ENCODE results near the gene NMNAT2.
"Not testable (repeated sequence)": the region's sequence is repeated elsewhere in the genome, so short reads cannot be mapped to it uniquely, and the experiment has no call there.

The NMNAT2 gene

GRCh38 chr1:183285746-183286145, 132.4 kb downstream of the NMNAT2 start:
- DNase-seq (ENCODE audit: low spot score): no peak

- DNase-seq (ENCODE audit: low spot score): no peak
These were observed 132.9 kb downstream of the NMNAT2 start for GRCh38 chr1:183285256-183285655.

DNA sequence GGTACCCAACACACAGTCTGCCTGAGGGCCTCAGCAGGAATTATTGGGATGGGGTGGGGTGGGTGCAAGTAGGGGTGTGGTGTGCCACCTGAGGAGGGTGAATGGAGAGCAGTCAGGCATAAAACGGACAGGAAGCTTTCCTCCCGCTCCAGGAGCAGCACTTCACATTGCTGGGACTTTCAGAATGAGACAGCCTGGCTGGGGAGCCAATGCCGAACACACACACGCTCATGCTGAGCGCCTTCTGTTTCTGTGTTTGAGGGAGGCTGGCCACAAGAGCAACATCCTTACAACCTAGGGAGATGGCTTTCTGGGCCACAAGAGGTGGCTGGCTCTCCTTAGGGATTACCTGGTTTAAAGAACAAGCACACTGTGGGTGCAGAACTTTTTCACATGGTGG, 134.1 kb downstream of the NMNAT2 start:
- no peak for DNase-seq (ENCODE audit: low spot score)

- no peak for DNase-seq (ENCODE audit: low spot score)
These were observed 134.9 kb downstream of the NMNAT2 start for GRCh38 chr1:183283286-183283685.

DNA sequence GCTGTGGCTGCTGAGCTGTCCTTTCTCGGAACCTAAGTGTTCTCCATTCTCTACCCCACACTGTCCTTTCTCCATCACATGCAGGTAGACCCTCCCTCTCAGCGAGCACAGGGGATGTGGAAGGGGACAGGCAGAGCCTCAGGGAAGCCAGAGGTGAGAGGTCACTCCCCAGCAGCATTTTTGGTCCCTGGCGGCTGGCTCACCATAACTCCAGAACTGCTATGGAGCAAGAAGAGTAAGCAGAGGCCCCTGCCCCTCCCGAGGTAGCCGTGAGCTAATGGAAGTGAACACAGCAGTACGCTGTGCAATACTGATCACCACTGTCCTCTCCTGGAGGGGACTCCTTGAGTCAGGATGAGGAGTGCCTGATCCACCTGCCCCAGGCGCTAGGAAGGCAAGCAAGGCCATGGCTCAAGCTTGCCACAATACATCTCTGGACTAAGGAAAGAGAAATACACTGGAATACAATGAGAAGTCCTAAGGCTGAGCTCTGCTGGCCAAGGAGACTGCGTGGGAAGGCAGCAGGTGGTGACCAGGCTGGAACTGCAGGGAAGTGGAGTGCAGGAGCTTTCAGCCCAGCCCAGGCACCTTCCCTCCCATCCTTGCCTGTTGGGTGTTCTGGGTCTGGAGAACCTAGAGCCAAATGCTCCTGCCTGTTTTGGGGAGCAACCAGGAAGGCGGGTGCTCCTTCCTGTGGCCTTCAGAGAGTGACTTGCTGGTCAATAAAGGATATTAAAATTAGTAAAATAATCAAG, 135.9 kb downstream of the NMNAT2 start:
- DNase-seq (ENCODE audit: low spot score): no peak

- peak; percentile 52 for DNase-seq (ENCODE audit: low spot score)
These were observed 136.6 kb downstream of the NMNAT2 start for GRCh38 chr1:183281553-183282091.

DNA sequence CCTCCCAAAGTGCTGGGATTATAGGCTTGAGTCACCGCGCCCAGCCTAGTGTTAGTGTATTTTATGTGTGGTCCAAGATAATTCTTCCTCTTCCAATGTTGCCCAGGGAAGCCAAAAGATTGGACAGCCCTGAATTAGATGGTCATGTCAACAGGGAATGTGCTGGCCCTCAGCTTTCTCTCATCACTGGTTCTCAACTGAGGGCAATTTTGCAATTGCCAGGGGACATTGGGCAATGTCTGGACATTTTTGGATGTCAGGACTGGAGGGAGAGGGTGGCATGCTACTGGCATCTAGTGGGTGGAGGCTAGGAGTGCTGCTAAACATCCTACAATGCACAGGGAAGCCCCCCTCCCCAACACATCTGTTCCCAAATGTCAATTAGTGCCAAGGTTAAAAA, 137.1 kb downstream of the NMNAT2 start:
- no peak for DNase-seq (ENCODE audit: low spot score)

GRCh38 chr1:183279835-183280234, 138.3 kb downstream of the NMNAT2 start:
- no peak for DNase-seq (ENCODE audit: low spot score)

GRCh38 chr1:183278739-183279591, 139.2 kb downstream of the NMNAT2 start:
- no peak for DNase-seq (ENCODE audit: low spot score)

DNA sequence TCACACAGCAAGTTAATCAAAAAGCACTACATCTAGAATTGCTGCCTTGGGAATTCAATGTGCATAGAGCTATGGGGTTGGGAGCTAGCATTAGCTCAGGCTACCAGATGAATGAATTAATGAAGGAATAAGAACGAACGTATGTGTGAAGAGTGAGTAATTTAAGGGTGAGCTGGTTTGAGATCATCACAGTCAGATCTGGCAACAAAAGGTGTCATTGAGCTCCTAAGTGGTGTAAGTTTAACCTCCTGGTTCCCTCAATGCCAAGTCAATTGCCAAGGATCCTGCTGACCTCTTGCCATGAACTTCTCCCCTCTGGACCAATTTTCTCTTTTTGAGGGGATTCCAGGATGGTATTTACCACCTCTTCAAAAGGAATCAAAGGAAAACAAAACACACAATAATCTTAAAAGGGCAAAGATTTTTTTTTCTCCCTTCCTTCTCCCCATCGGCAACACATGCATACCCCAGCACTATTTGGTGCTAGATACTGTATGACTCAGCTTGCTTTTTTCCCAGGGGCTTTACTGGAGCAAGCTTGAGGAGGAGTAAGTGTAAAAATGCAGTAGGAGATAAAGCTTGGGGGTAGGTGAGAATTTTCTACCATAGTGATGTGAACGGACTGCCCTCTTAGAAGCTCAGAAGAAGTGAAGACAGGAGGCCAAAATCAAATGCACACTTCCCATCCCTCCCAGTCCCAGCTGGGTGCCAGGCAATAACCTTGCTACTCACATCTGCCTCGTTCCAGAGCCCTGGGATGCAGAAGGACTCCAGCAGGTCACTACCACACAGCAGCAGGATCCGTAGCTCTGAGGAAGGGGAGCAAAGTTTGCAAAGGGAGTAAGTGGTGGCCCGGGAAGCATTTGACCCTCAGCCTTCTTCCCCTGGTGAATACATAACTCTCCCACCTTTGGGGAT, 140.1 kb downstream of the NMNAT2 start:
- DNase-seq (ENCODE audit: low spot score): no peak

DNA sequence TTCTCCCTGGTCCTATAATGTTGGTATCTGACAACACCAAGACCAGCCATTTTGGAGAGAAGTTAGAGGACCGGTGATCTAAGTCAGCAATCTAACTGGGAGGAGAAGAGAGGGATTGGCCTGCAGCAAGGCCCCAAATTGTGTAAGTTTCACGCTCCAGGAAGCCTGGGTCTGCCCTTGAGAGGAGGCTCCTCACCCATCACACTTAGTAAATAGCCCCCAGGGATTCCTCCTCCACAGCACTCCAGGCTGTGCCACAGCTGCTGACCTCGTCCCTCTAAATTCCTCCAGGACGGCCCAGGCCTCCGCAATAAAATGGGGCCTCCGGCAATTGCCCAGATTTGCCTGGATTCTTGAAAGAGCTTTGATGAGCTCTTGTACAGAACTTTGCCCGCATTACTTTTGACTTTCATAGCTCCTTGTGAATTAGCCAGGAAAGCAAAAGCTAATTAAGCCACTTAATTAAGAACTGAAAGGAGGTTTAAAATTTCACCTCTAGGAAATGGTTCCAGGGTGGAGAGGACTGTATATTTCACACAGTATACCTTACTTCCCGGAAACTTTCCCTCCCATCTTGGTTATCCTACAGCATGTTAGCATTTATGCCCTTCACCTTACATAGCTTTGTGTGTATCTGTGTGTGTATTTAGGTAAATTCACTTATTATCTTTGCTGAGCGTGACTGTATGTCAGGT, 141.6 kb downstream of the NMNAT2 start:
- DNase-seq (ENCODE audit: low spot score): no peak

- no peak for DNase-seq (ENCODE audit: low spot score)
These were observed 142.9 kb downstream of the NMNAT2 start for GRCh38 chr1:183275322-183275721.

GRCh38 chr1:183274836-183275235, 143.3 kb downstream of the NMNAT2 start:
- no peak for DNase-seq (ENCODE audit: low spot score)

DNA sequence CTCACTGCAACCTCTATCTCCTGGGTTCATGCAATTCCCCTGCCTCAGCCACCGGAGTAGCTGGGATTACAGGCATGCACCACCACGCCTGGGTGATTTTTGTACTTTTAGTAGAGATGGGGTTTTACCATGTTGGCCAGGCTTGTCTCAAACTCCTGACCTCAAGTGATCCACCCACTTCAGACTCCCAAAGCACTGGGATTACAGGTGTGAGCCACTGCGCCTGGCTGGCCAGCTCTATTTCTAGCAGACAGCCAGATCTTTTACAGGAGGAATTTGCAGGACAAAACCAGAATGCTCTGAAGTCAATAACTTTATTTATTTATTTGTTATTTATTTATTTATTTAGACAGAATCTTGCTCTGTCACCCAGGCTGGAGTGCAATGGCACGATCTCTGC, 144.2 kb downstream of the NMNAT2 start:
- DNase-seq (ENCODE audit: low spot score): not testable (repeated sequence)

GRCh38 chr1:183273300-183273699, 144.9 kb downstream of the NMNAT2 start:
- DNase-seq (ENCODE audit: low spot score): no peak

DNA sequence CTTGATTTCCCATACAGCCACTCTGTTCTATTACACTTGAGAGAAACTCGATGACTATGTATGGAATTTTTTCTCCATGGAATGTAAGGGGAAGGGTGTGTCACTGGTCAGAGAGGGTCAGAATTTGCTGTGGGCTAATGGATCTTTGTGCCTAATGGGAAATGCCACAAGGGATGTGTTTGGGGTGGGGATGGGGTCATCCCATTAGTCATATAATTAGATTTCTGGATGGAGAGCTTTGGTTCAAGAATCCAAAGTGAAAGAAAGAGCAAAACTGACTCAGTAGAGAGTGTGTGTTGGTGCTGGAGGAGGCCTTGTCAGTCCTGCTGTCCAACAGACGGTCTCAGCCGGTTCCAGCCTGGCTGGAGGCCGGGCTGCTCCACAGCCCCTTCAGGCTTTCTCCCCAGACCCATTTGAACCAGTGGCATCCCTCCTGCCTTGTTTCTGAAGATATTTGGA, 145.8 kb downstream of the NMNAT2 start:
- DNase-seq (ENCODE audit: low spot score): no peak

DNA sequence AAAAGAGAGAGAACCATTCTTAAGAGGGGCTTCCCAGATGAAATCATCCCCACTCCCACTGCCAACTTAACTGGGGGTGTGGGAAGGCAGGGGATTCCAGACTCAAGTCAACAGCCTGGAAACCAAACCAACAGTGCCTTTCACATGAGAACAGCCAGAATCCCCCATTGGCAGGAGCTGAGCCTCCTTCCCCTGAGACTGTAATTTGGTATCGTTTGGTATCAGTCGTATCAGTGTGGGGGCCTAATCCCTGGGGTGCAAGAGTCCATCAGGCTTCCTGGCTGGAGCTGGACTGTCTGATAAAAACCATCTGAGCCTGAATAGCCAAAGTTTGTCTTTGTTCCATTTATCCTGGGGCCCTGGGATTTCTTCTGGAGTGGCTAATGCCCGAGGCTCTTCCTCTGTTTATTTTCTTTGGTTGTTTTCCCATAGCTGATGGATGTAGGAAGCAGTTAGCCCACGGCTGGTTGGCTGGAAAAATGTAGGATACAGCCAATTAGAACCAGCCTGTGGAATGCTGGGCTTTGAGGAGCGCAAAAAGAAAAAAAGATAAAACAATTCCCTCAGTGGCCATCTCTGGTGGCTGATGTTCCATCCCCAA, 147.5 kb downstream of the NMNAT2 start:
- DNase-seq (ENCODE audit: low spot score): no peak

GRCh38 chr1:183267646-183268431, 150.3 kb downstream of the NMNAT2 start:
- DNase-seq (ENCODE audit: low spot score): no peak

DNA sequence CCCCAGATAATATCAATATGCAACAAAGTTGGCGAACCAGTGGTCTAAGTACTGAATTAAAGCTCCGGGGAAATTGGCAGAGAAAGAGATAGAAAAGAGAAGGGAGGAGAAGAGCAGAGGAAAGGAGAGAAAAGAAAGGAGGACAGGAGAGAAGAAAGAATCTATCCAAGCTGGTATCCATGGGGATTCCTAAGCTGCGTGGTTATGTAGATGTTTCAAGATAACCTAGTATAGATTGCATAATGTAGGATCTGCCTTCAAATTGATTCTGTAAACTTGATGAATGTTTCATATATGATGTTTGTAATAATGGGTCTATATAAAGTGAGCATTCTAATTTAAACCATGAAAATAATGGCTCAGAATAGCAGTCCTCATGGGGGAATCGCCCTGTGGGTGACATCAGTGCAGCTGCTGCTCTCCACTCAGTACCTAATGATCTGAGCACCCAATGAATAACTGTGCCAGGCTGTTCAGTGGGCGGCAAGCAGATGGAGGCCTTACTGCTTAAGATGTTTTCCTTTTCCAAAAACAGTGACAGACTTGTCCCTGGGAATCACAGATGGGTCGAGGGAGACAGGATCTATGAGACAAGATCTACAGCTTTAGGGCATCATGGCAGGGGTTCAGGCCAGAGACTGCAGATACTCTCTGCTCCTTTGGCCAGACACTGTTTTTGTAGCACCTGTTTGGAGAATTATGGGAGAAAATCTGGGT, 154.1 kb downstream of the NMNAT2 start:
- no peak for DNase-seq (ENCODE audit: low spot score)

Data from CD4-positive, alpha-beta T cell treated with Interleukin-6 at 100 ng/mL for 8 hours (primary cell).